ENCODE measurements around the gene PGAP3. TPM values are rescaled to one million over a fixed set of nuclear protein-coding genes. Genes with fewer than 3 reads are reported as not detected.

Gene PGAP3
- total RNA-seq, 1 donor from 2014 or later = 21.7 TPM

DNA sequence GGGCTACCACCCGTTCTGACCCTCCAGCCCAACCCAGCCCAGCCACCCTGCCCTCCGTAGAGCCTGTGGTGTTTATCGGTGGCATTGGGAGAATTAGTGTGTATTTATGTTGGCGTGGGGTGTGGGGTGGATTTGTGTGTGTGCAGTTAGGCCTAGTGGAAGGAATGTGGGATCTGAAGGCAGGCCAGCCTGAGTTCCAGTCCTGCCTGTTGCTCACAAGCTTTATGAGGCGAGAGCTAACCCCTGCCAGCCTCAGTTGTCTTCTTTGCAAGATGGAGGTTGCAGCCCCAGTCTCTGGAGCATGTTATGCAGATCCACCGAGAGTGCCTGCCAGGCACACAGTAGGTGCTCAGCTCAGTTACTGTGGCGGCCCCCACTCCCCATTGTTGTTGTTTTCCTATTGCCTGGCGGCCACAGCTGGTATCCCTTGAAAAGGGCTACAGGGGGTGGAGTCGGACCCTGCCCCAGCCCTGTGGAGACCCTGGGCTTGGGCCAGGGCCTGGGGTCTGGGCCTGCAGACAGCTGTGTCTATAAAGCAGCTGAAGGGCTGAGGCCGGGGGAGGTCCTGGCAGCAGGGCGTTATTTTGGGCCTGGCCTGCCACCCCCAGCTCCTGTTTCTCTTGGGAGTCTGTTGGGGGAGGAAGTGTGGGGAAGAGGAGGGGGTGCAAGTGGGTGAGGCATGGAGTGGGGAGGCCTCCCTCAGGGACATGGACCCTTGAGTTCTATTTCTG, 17.1 kb upstream of the PGAP3 start:
- Mint-ChIP-seq H3K9me3 (no peaks in the 10 kb centered on the region), H3K27ac (ENCODE audit: unreplicated experiment) (no peak overlapping the region), H3K4me3 (no peak overlapping the region), H3K4me1 (peaks cover 32% of the 10 kb centered on the region), H3K27me3 (ENCODE audit: low read depth) (no peaks in the 10 kb centered on the region), H3K36me3 (ENCODE audit: low read depth) (no peaks in the 10 kb centered on the region)
- TF ChIP-seq, protein P1, sequence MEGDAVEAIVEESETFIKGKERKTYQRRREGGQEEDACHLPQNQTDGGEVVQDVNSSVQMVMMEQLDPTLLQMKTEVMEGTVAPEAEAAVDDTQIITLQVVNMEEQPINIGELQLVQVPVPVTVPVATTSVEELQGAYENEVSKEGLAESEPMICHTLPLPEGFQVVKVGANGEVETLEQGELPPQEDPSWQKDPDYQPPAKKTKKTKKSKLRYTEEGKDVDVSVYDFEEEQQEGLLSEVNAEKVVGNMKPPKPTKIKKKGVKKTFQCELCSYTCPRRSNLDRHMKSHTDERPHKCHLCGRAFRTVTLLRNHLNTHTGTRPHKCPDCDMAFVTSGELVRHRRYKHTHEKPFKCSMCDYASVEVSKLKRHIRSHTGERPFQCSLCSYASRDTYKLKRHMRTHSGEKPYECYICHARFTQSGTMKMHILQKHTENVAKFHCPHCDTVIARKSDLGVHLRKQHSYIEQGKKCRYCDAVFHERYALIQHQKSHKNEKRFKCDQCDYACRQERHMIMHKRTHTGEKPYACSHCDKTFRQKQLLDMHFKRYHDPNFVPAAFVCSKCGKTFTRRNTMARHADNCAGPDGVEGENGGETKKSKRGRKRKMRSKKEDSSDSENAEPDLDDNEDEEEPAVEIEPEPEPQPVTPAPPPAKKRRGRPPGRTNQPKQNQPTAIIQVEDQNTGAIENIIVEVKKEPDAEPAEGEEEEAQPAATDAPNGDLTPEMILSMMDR (conservative IDR thresholded peaks at IDR 0.05) = peak; percentile 48
- no peak for DNase-seq (ENCODE audit: low read depth, low spot score)

DNA sequence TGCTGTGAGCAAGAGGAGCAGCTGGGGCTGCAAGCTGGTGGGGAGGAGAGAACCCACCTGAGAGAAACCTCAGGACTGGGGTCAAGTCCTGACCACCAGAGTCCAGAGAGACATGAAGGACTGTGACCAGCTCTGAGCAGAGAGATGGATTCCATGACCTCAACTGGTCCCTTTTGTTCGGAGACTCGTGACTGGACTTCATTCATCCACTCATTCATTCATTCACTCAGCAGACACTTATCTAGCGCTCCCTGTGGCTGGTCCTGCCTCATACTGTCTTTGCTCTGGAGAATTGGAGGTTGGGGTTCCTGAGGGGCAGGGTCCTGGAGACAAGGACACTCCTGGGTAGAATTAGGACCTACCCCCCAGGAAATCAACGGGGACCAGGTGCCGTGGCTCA, 16.1 kb upstream of the PGAP3 start:
- Mint-ChIP-seq H3K27me3 (ENCODE audit: low read depth) (no peaks in the 10 kb centered on the region), H3K4me3 (no peak overlapping the region), H3K9me3 (no peaks in the 10 kb centered on the region), H3K4me1 (peaks cover 42% of the 10 kb centered on the region), H3K27ac (ENCODE audit: unreplicated experiment) (no peak overlapping the region), H3K36me3 (ENCODE audit: low read depth) (no peaks in the 10 kb centered on the region)
- TF ChIP-seq, protein P1 (conservative IDR thresholded peaks at IDR 0.05) = no peak
- no peak for DNase-seq (ENCODE audit: low read depth, low spot score)

DNA sequence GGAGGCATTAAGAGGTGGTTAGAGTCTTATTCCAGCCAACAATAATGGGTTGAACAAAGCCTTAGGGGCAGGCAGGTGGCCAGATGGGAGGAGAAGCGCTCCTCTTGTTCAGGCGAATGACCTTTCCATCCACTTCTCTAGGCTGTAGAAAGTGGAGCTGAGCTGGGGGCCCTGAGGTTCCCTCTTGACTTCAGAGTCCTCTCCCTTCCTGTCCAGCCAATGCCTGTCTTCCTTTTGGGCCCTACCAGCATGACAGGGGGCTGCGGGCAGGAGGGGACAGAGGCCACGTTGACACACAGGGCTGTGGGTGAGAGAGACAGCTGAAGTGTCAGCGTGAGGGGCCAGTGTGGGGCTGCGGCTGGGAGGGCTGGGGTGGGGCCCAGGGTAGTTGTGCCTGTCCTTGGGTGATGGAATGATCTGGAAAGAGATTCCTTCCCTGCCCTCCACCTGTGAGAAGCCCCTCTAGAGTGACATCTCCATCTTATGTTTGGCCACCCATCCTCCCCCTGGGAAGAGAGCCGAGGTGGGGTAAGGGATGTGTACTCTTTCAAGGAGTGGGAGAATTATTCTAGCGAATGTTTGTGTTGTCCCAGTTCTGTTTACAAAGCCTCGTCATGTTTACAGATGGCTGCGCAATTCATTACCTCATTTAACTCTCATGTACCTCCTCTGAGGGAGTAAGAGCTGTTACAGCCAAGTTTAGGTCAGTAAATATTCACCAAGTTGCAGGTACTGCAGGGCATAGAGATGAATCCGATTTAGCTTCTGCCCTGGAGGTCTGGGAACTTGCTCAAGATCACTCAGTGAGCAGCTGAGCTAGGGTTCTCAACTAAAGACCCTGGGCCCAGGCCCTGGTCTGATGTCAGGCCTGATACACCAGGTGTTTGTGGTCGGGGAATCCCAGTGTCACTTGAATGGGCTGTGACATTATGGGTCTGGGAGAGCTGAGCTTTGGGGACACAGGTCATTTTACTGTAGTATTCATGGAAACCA, 15.3 kb upstream of the PGAP3 start:
- no peaks in the 10 kb centered on the region for H3K9me3 Mint-ChIP-seq
- peak overlapping the region; percentile 64 for H3K4me3 Mint-ChIP-seq
- H3K27me3 Mint-ChIP-seq (ENCODE audit: low read depth) = no peaks in the 10 kb centered on the region
- TF ChIP-seq, protein P1 (conservative IDR thresholded peaks at IDR 0.05) = no peak
- no peaks in the 10 kb centered on the region for H3K36me3 Mint-ChIP-seq (ENCODE audit: low read depth)
- no peak overlapping the region for H3K27ac Mint-ChIP-seq (ENCODE audit: unreplicated experiment)
- H3K4me1 Mint-ChIP-seq = peaks cover 45% of the 10 kb centered on the region
- no peak for DNase-seq (ENCODE audit: low read depth, low spot score)

DNA sequence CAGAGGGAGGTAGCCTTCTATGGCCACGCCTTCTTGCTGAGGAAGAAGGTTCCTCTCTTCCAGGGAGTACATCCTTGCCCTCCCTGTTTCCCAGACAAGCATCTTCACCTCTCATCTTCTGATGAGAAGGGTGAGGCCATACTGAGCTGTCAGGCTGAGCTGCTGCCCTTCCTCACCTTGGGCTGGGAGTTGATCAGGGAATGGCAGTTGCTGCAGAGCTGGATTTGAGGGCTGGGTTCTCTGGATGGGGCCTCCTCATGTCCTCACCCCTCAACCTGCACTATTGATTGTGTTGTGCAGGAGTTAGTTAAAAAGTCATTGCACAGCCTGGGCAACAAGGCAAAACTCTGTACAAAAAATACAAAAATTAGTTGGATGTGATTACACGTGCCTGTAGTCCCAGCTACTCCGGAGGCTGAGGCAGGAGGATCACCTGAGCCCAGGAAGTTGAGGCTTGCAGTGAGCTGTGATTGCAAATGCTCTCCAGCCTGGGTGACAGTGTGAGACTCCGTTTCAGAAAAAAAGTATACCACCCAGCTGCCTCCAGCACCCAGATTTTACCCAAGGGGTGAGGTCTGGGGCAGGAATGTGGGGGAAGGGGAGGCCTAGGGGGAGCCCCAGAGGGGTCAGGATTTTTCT, 14.0 kb upstream of the PGAP3 start:
- Mint-ChIP-seq H3K27me3 (ENCODE audit: low read depth) (no peaks in the 10 kb centered on the region), H3K27ac (ENCODE audit: unreplicated experiment) (no peak overlapping the region), H3K4me1 (peaks cover 53% of the 10 kb centered on the region), H3K36me3 (ENCODE audit: low read depth) (no peaks in the 10 kb centered on the region), H3K9me3 (no peaks in the 10 kb centered on the region), H3K4me3 (peak overlapping the region; percentile 91)
- TF ChIP-seq, protein P1 (conservative IDR thresholded peaks at IDR 0.05) = no peak
- no peak for DNase-seq (ENCODE audit: low read depth, low spot score)

DNA sequence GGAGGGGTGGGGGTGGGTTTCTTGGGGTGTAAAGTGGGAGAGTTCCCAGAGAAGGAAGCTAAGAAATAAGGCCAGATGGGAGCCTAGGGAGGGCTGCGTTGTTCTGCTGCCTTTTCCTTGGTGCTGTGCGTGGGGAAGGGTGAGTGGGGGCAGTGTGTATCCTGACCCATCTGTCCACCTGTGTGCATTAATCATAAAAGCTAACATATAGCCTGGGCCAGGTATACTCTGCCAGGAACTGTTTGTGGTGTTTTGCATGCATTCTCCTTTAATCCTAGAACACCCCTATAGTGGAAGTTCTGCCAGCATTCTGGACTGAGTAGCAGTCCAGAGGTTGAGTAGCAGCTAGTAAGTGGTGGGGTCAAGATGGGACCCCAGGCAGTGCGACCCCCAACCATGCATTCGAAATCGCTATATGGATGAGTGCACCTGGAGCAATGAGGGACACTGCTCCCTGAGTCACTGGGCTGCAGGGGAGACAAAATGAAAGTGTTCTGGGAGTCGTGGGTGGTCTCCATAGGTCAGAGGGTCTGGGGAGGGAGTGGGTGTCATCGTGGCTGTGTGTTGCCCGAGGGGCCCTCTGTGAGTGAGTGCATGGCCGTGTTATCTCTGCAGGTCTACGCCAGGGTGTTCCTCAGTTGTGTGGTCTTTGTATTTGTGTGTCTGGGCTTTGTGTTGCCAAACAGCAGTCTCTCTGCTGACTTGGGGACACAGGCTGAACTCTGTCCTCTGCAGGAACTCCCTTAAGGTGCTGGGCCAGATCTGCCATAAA, 13.3 kb upstream of the PGAP3 start:
- Mint-ChIP-seq H3K36me3 (ENCODE audit: low read depth) (no peaks in the 10 kb centered on the region), H3K9me3 (no peaks in the 10 kb centered on the region), H3K27ac (ENCODE audit: unreplicated experiment) (no peak overlapping the region), H3K4me1 (peaks cover 60% of the 10 kb centered on the region), H3K27me3 (ENCODE audit: low read depth) (no peaks in the 10 kb centered on the region), H3K4me3 (peak overlapping the region; percentile 91)
- DNase-seq (ENCODE audit: low read depth, low spot score) = no peak
- TF ChIP-seq, protein P1 (conservative IDR thresholded peaks at IDR 0.05) = no peak
